Testis (tissue), 3 donors: Measurements from ENCODE around the gene RPL10. TPM values are rescaled to one million over a fixed set of nuclear protein-coding genes. Genes with fewer than 3 reads are reported as not detected.

Source experiments
- DNase-seq: peaks from one replicate; pipeline ENCODE4 v3.0.0-alpha.2; 2019
- H3K27ac ChIP-seq, 2 donors: fragments of 200-600 bp; sonication (generic); one replicate each; pipeline ENCODE4 v1.5.1; 2019
- H3K27me3 ChIP-seq: fragments of 200-600 bp; sonication (generic); one replicate; pipeline ENCODE4 v1.5.1; 2019
- H3K36me3 ChIP-seq: fragments of 200-600 bp; sonication (generic); one replicate; pipeline ENCODE4 v1.5.1; 2017; ENCODE audit warnings: low read depth; ENCODE audit errors: missing control alignments
- H3K4me1 ChIP-seq: fragments of 200-600 bp; sonication (generic); one replicate; pipeline ENCODE4 v1.5.1; 2019
- H3K4me3 ChIP-seq, 2 donors: fragments of 200-600 bp; sonication (generic); one replicate each; pipeline ENCODE4 v1.5.1; 2017 to 2019
- H3K9me3 ChIP-seq: fragments of 200-600 bp; sonication (generic); one replicate; pipeline ENCODE4 v1.5.1; 2017
- CTCF ChIP-seq, 3 experiments: fragments of 450-650 bp in 2 of 3; fragments of 200-600 bp in 1 of 3; sonication (generic) in 1 of 3; IDR thresholded peaks; one replicate each; pipeline ENCODE4 v1.5.1; 2016 to 2019; ENCODE audit warnings: antibody characterized with exemption in 3 of 3, mild to moderate bottlenecking in 2 of 3, moderate library complexity in 1 of 3
- POLR2A ChIP-seq: fragments of 450-650 bp; IDR thresholded peaks from one replicate; pipeline ENCODE4 v1.6.1; 2017; ENCODE audit warnings: antibody characterized with exemption, mild to moderate bottlenecking, moderate library complexity
- WGBS, 2 donors: methylation state at CpG; one replicate each; pipeline ENCODE4 v1.1.5; 2018; 5-methylcytosine and 5-hydroxymethylcytosine counted together
- intact Hi-C: fragments of 100-400 bp; cut with DNase I; formaldehyde crosslinking; loops from one replicate; pipeline ENCODE4 v1.15.1; 2023; ENCODE audit warnings: low total_unique reads
- polyA plus RNA-seq: library from polyadenylated mRNA; stranded (reverse); fragments of 350-450 nt; fragmentation: Illumina TruSeq; extraction: RNeasy Lipid Tissue Mini Kit (QIAGEN cat#74804); gene quantifications from one replicate; pipeline ENCODE4 v1.2.3, GENCODE V29; 2014; ENCODE audit warnings: low read depth, low replicate concordance; ENCODE audit not compliant: insufficient read depth
- total RNA-seq, 2 donors: library from RNA; depleted of rRNA; stranded (reverse); fragments of >200 nt; gene quantifications; one replicate each; pipeline ENCODE4 v1.2.3, GENCODE V29; 2016

Gene RPL10
- total and polyA plus RNA-seq, 3 donors from 2014 or later = 925 to 1,913 (median 1,423) TPM

GRCh38 chrX:154430479-154430878 is 32.3 kb downstream of the RPL10 start:
- WGBS, 2 donors = 76 to 78% methylated on average over 5 to 6 of the region's 6 CpGs
- H3K27ac ChIP-seq = no peak overlapping the region
- H3K9me3 ChIP-seq = no peaks in the 10 kb centered on the region
- H3K27me3 ChIP-seq = no peaks in the 10 kb centered on the region
- TF ChIP-seq POLR2A (no peak), CTCF (IDR thresholded peaks at IDR 0.05) (no peak)
- intact Hi-C loops = no loop called here
- no peaks in the 10 kb centered on the region for H3K36me3 ChIP-seq
- H3K4me3 ChIP-seq = no peak overlapping the region
- no peaks in the 10 kb centered on the region for H3K4me1 ChIP-seq
- no peak for DNase-seq

GRCh38 chrX:154430916-154431315 is 32.7 kb downstream of the RPL10 start:
- intact Hi-C loops = no loop called here
- H3K4me1 ChIP-seq = no peaks in the 10 kb centered on the region
- no peaks in the 10 kb centered on the region for H3K9me3 ChIP-seq
- H3K36me3 ChIP-seq = no peaks in the 10 kb centered on the region
- no peak overlapping the region for H3K27ac ChIP-seq
- TF ChIP-seq POLR2A (no peak), CTCF (IDR thresholded peaks at IDR 0.05) (no peak)
- 85 to 87% methylated on average over 7 of the region's 7 CpGs for WGBS, 2 donors
- H3K4me3 ChIP-seq = no peak overlapping the region
- DNase-seq = no peak
- no peaks in the 10 kb centered on the region for H3K27me3 ChIP-seq

- 62 to 80% methylated on average over 5 of the region's 5 CpGs for WGBS, 2 donors
- no peak for DNase-seq
- intact Hi-C loops = no loop called here
Observed at GRCh38 chrX:154431341-154431740, 33.2 kb downstream of the RPL10 start.

GRCh38 chrX:154432210-154432609 is 34.0 kb downstream of the RPL10 start:
- Histone ChIP-seq H3K27me3 (no peaks in the 10 kb centered on the region), H3K9me3 (no peaks in the 10 kb centered on the region), H3K36me3 (no peaks in the 10 kb centered on the region), H3K4me1 (no peaks in the 10 kb centered on the region), H3K4me3 (no peak overlapping the region), H3K27ac (no peak overlapping the region)
- DNase-seq = no peak
- TF ChIP-seq CTCF (IDR thresholded peaks at IDR 0.05) = no peak
- TF ChIP-seq POLR2A = no peak
- WGBS, 2 donors = 98% methylated on average over 8 of the region's 8 CpGs; no CpG with 5 or more reads in 1 of the 2 donors
- intact Hi-C loops = no loop called here

More at GRCh38 chrX:154431341-154431740, 33.2 kb downstream of the RPL10 start:
- no peaks in the 10 kb centered on the region for H3K27me3 ChIP-seq
- H3K27ac ChIP-seq = no peak overlapping the region
- TF ChIP-seq CTCF (IDR thresholded peaks at IDR 0.05) = no peak
- TF ChIP-seq POLR2A = no peak
- no peak overlapping the region for H3K4me3 ChIP-seq
- no peaks in the 10 kb centered on the region for H3K36me3 ChIP-seq
- H3K4me1 ChIP-seq = no peaks in the 10 kb centered on the region
- no peaks in the 10 kb centered on the region for H3K9me3 ChIP-seq

GRCh38 chrX:154433605-154434004 is 35.4 kb downstream of the RPL10 start:
- intact Hi-C loops = no loop called here
- no peaks in the 10 kb centered on the region for H3K9me3 ChIP-seq
- WGBS, 2 donors = 91% methylated on average over 7 of the region's 7 CpGs; no CpG with 5 or more reads in 1 of the 2 donors
- no peak overlapping the region for H3K4me3 ChIP-seq
- H3K36me3 ChIP-seq = no peaks in the 10 kb centered on the region
- H3K4me1 ChIP-seq = no peaks in the 10 kb centered on the region
- H3K27ac ChIP-seq = no peak overlapping the region
- no peaks in the 10 kb centered on the region for H3K27me3 ChIP-seq
- no peak for DNase-seq
- no peak for TF ChIP-seq CTCF (IDR thresholded peaks at IDR 0.05)
- TF ChIP-seq POLR2A = no peak
